ENCODE measurements around the gene LGALS12.

The LGALS12 gene

DNA sequence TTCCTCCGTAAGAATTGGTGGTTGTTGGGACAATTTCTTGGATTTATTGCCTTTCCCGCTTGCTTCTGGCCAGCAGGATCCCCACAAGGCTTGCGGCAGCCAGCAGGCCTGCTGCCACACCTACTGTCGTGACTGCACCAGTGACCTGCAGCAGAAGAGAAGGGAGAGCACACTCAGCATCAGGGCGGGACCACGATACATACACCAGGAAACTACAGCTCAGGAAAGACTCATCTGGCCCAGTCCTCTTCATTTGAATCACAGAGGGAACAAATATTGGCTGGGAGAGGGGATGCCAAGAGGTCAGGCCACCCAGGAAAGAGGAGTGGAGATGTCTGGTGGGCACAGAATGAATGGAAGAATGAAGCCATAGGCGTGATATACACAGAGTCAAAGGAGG is 47.0 kb downstream of the LGALS12 start:
- Histone ChIP-seq H3K36me3 (ENCODE audit: low read depth) (no peaks in the 10 kb centered on the region), H3K4me1 (ENCODE audit: insufficient read depth, poor library complexity, severe bottlenecking) (no peaks in the 10 kb centered on the region), H3K27ac (ENCODE audit: poor library complexity, severe bottlenecking) (no peak overlapping the region), H3K4me3 (ENCODE audit: severe bottlenecking) (no peak overlapping the region), H3K27me3 (ENCODE audit: insufficient read depth, poor library complexity, severe bottlenecking) (no peaks in the 10 kb centered on the region), H3K9me3 (ENCODE audit: severe bottlenecking) (no peaks in the 10 kb centered on the region)
- no peak for ATAC-seq (ENCODE audit: low read depth)
- TF ChIP-seq, protein P1, sequence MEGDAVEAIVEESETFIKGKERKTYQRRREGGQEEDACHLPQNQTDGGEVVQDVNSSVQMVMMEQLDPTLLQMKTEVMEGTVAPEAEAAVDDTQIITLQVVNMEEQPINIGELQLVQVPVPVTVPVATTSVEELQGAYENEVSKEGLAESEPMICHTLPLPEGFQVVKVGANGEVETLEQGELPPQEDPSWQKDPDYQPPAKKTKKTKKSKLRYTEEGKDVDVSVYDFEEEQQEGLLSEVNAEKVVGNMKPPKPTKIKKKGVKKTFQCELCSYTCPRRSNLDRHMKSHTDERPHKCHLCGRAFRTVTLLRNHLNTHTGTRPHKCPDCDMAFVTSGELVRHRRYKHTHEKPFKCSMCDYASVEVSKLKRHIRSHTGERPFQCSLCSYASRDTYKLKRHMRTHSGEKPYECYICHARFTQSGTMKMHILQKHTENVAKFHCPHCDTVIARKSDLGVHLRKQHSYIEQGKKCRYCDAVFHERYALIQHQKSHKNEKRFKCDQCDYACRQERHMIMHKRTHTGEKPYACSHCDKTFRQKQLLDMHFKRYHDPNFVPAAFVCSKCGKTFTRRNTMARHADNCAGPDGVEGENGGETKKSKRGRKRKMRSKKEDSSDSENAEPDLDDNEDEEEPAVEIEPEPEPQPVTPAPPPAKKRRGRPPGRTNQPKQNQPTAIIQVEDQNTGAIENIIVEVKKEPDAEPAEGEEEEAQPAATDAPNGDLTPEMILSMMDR (IDR thresholded peaks at IDR 0.05; ENCODE audit: poor library complexity, severe bottlenecking): no peak
- DNase-seq (ENCODE audit: low spot score): no peak

- H3K4me1 ChIP-seq (ENCODE audit: insufficient read depth, poor library complexity, severe bottlenecking): no peaks in the 10 kb centered on the region
- H3K36me3 ChIP-seq (ENCODE audit: low read depth): no peaks in the 10 kb centered on the region
- no peaks in the 10 kb centered on the region for H3K27me3 ChIP-seq (ENCODE audit: insufficient read depth, poor library complexity, severe bottlenecking)
- H3K9me3 ChIP-seq (ENCODE audit: severe bottlenecking): no peaks in the 10 kb centered on the region
- H3K27ac ChIP-seq (ENCODE audit: poor library complexity, severe bottlenecking): no peak overlapping the region
- ATAC-seq (ENCODE audit: low read depth): no peak
- no peak overlapping the region for H3K4me3 ChIP-seq (ENCODE audit: severe bottlenecking)
- TF ChIP-seq, protein P1 (IDR thresholded peaks at IDR 0.05; ENCODE audit: poor library complexity, severe bottlenecking): no peak
- no peak for DNase-seq (ENCODE audit: low spot score)
These were observed 47.9 kb downstream of the LGALS12 start for GRCh38 chr11:63553759-63554158.

- H3K4me1 ChIP-seq (ENCODE audit: insufficient read depth, poor library complexity, severe bottlenecking): no peaks in the 10 kb centered on the region
- no peaks in the 10 kb centered on the region for H3K27me3 ChIP-seq (ENCODE audit: insufficient read depth, poor library complexity, severe bottlenecking)
- TF ChIP-seq, protein P1 (IDR thresholded peaks at IDR 0.05; ENCODE audit: poor library complexity, severe bottlenecking): no peak
- H3K4me3 ChIP-seq (ENCODE audit: severe bottlenecking): no peak overlapping the region
- ATAC-seq (ENCODE audit: low read depth): no peak
- H3K9me3 ChIP-seq (ENCODE audit: severe bottlenecking): no peaks in the 10 kb centered on the region
- no peak overlapping the region for H3K27ac ChIP-seq (ENCODE audit: poor library complexity, severe bottlenecking)
- no peaks in the 10 kb centered on the region for H3K36me3 ChIP-seq (ENCODE audit: low read depth)
- no peak for DNase-seq (ENCODE audit: low spot score)
These were observed 49.0 kb downstream of the LGALS12 start for GRCh38 chr11:63554877-63555223.

DNA sequence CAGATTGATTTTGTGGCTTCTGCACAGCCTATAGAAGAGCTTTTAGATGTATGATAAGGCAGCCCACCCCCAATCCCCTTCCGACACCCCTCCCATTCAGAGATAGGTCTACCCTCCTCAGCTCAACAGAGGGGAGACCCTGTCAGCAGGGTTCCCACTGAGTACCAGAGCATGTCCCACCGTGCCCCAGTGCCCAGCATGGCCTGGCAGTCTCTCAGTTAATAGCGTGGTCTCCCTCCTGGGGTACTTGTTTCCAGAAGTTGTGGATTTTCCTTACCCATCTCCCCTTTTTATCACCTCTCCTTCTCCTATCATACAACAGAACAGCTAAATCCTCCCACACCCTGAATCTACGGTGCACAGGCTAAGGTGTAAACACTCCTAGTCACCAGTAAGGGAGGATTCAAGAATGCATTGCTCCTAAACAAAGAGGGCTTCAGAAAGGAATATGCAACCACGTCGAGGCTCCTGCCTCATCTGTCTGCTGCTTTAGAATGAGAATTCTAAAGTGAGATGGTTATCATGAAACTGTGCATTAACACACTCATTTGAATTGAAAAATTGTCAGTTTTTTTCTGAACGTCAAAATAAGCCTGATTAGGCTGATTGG is 50.6 kb downstream of the LGALS12 start:
- Histone ChIP-seq H3K9me3 (ENCODE audit: severe bottlenecking) (no peaks in the 10 kb centered on the region), H3K27me3 (ENCODE audit: insufficient read depth, poor library complexity, severe bottlenecking) (no peaks in the 10 kb centered on the region), H3K27ac (ENCODE audit: poor library complexity, severe bottlenecking) (no peak overlapping the region), H3K36me3 (ENCODE audit: low read depth) (no peaks in the 10 kb centered on the region), H3K4me3 (ENCODE audit: severe bottlenecking) (no peak overlapping the region), H3K4me1 (ENCODE audit: insufficient read depth, poor library complexity, severe bottlenecking) (peaks cover 10% of the 10 kb centered on the region)
- ATAC-seq (ENCODE audit: low read depth): no peak
- TF ChIP-seq, protein P1 (IDR thresholded peaks at IDR 0.05; ENCODE audit: poor library complexity, severe bottlenecking): no peak
- DNase-seq (ENCODE audit: low spot score): no peak

- DNase-seq (ENCODE audit: low spot score) (no peak), ATAC-seq (ENCODE audit: low read depth) (no peak)
- Histone ChIP-seq H3K4me1 (ENCODE audit: insufficient read depth, poor library complexity, severe bottlenecking) (peaks cover 10% of the 10 kb centered on the region), H3K27ac (ENCODE audit: poor library complexity, severe bottlenecking) (no peak overlapping the region), H3K36me3 (ENCODE audit: low read depth) (no peaks in the 10 kb centered on the region), H3K27me3 (ENCODE audit: insufficient read depth, poor library complexity, severe bottlenecking) (no peaks in the 10 kb centered on the region), H3K4me3 (ENCODE audit: severe bottlenecking) (no peak overlapping the region), H3K9me3 (ENCODE audit: severe bottlenecking) (no peaks in the 10 kb centered on the region)
- TF ChIP-seq, protein P1 (IDR thresholded peaks at IDR 0.05; ENCODE audit: poor library complexity, severe bottlenecking): no peak
These were observed 51.7 kb downstream of the LGALS12 start for GRCh38 chr11:63557570-63557969.

Data from RWPE2 (cell line).